Spleen (tissue), 11 donors: ENCODE data around the gene TBCEL. TPM values are rescaled to one million over a fixed set of nuclear protein-coding genes. Genes with fewer than 3 reads are reported as not detected.

Source experiments
- DNase-seq: peaks from one replicate; pipeline ENCODE4 v3.0.0-alpha.2; 2020
- H3K27ac ChIP-seq, 8 donors: fragments of 200-600 bp; sonication (generic) in 7 of 8; 1 replicate in 4 of 8; 2 replicates in 4 of 8; pipeline versions ENCODE4 v1.5.0 to v1.8.0; 2016 to 2021; ENCODE audit warnings: inconsistent platforms in 4 of 8, mild to moderate bottlenecking in 4 of 8, moderate library complexity in 1 of 8
- H3K27me3 ChIP-seq, 7 donors: fragments of 200-600 bp; sonication (generic) in 6 of 7; replicated peaks in 1 of 7; 1 replicate in 4 of 7; 2 replicates in 3 of 7; pipeline versions ENCODE4 v1.5.0 to v1.8.0; 2016 to 2021; ENCODE audit warnings: inconsistent platforms in 3 of 7, mild to moderate bottlenecking in 1 of 7
- H3K36me3 ChIP-seq, 6 donors: fragments of 200-600 bp; sonication (generic) in 5 of 6; 1 replicate in 4 of 6; 2 replicates in 2 of 6; pipeline versions ENCODE4 v1.5.0 to v1.8.0; 2016 to 2021; ENCODE audit warnings: inconsistent platforms in 2 of 6
- H3K4me1 ChIP-seq, 6 donors: fragments of 200-600 bp; sonication (generic) in 5 of 6; 1 replicate in 3 of 6; 2 replicates in 3 of 6; pipeline versions ENCODE4 v1.5.0 to v1.8.0; 2016 to 2021; ENCODE audit warnings: inconsistent platforms in 3 of 6
- H3K4me3 ChIP-seq, 8 donors: fragments of 200-600 bp; sonication (generic) in 7 of 8; 1 replicate in 4 of 8; 2 replicates in 4 of 8; pipeline versions ENCODE4 v1.5.0 to v1.8.0; 2016 to 2021; ENCODE audit warnings: inconsistent platforms in 4 of 8, mild to moderate bottlenecking in 4 of 8, moderate library complexity in 2 of 8
- H3K9me3 ChIP-seq, 8 donors: fragments of 200-600 bp; sonication (generic) in 7 of 8; 1 replicate in 4 of 8; 2 replicates in 4 of 8; pipeline versions ENCODE4 v1.5.0 to v1.8.0; 2016 to 2021; ENCODE audit warnings: inconsistent platforms in 4 of 8
- POLR2A ChIP-seq, 3 donors: fragments of 450-650 bp; IDR thresholded peaks; one replicate each; pipeline ENCODE4 v1.5.1; 2017; ENCODE audit warnings: antibody characterized with exemption in 3 of 3, mild to moderate bottlenecking in 1 of 3
- POLR2AphosphoS5 ChIP-seq, 3 donors: sonication (generic); formaldehyde crosslinking; IDR thresholded peaks; one replicate each; pipeline ENCODE4 v1.5.1; 2017; ENCODE audit warnings: antibody characterized with exemption in 3 of 3
- WGBS, 5 donors: extraction: QIAGEN DNeasy Blood & Tissue Kit in 3 of 5; methylation state at CpG; one replicate each; pipeline versions ENCODE4 v1.1.5 to v1.1.7; 2013 to 2018; 5-methylcytosine and 5-hydroxymethylcytosine counted together
- intact Hi-C: fragments of 100-400 bp; cut with DNase I; formaldehyde crosslinking; loops from one replicate; pipeline ENCODE4 v1.15.0; 2023; ENCODE audit warnings: low total_unique reads
- polyA plus RNA-seq, 3 donors: library from polyadenylated mRNA; stranded (reverse); fragments of 200-250 nt; gene quantifications; one replicate each; pipeline ENCODE4 v1.2.1, GENCODE V29; 2013
- total RNA-seq, 7 donors: library from RNA; depleted of rRNA in 3 of 7; stranded (reverse); fragments of >200 nt in 3 of 7; fragmentation: NEBNext Ultra II Directional in 4 of 7; extraction: Animal tissue kit (Norgen Biotek cat#: 25700) in 4 of 7; gene quantifications; one replicate each; pipeline versions ENCODE4 v1.1.0 to v1.2.1, GENCODE V29; 2016 to 2021
- TF ChIP-seq, protein P1 (sequence below), 11 experiments: fragments of 200-600 bp in 7 of 11; fragments of 450-650 bp in 4 of 11; sonication (generic) in 4 of 11; IDR thresholded peaks in 8 of 11; conservative IDR thresholded peaks in 3 of 11; 1 replicate in 7 of 11; 2 replicates in 4 of 11; pipeline versions ENCODE4 v1.4.0 to v1.8.0; 2016 to 2021; ENCODE audit warnings: antibody characterized with exemption in 11 of 11, inconsistent platforms in 4 of 11, mild to moderate bottlenecking in 1 of 11
- donor health status: healthy with polysubstance abuse.
- donor health status: DM: no; HTN: no; CAD: no; lungs with moderate emphysema.
- donor health status: DM: no; HTN: no; CAD: no.
- donor health status: Bipolar disorder and iron deficiency.
- donor health status: healthy.
- donor health status: DM: no; HTN: no; CAD: no.
- donor health status: DM: yes; HTN: yes; CAD: no.

The TBCEL gene
- total and polyA plus RNA-seq, 10 donors, result 3.9 to 49.3 (median 31.6) TPM

DNA sequence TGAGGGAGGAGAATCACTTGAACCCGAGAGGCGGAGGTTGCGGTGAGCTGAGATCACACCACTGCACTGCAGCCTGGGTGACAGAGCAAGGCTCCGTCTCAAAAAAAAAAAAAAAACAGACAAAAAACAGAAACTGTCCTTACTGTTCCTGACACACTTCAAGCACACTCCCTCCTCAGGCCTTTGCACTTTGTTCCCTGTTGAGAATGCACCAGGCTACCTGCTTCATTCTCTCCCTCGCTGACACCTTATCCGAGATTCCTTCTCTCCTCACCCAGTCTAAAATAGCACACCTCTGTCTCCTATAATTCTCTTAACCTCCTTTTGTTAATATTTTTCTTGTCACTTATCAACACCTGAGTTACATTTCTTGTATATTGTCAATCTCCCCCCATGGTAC lies 44.9 kb downstream of the TBCEL start:
- H3K4me3 ChIP-seq, result no peak overlapping the region
- intact Hi-C loops, result no loop called here
- DNase-seq, result no peak
- H3K9me3 ChIP-seq, result peaks cover 0 to 5% (median 0%) of the 10 kb centered on the region in 8 donors
- peaks cover 0 to 67% (median 3%) of the 10 kb centered on the region in 6 donors for H3K36me3 ChIP-seq
- H3K27ac ChIP-seq, result peak overlapping the region in 1 of 8 donors; percentile 15
- H3K4me1 ChIP-seq, result peaks cover 0 to 5% (median 0%) of the 10 kb centered on the region in 6 donors
- TF ChIP-seq POLR2AphosphoS5 (IDR thresholded peaks at IDR 0.05) (no peak), POLR2A (IDR thresholded peaks at IDR 0.05) (no peak)
- TF ChIP-seq, protein P1, sequence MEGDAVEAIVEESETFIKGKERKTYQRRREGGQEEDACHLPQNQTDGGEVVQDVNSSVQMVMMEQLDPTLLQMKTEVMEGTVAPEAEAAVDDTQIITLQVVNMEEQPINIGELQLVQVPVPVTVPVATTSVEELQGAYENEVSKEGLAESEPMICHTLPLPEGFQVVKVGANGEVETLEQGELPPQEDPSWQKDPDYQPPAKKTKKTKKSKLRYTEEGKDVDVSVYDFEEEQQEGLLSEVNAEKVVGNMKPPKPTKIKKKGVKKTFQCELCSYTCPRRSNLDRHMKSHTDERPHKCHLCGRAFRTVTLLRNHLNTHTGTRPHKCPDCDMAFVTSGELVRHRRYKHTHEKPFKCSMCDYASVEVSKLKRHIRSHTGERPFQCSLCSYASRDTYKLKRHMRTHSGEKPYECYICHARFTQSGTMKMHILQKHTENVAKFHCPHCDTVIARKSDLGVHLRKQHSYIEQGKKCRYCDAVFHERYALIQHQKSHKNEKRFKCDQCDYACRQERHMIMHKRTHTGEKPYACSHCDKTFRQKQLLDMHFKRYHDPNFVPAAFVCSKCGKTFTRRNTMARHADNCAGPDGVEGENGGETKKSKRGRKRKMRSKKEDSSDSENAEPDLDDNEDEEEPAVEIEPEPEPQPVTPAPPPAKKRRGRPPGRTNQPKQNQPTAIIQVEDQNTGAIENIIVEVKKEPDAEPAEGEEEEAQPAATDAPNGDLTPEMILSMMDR (IDR thresholded peaks at IDR 0.05 in 8 of 11, conservative IDR thresholded peaks at IDR 0.05 in 3 of 11), result no peak
- WGBS, 5 donors, result 91 to 98% (median 95%) methylated on average over 6 of the region's 6 CpGs
- no peaks in the 10 kb centered on the region for H3K27me3 ChIP-seq

DNA sequence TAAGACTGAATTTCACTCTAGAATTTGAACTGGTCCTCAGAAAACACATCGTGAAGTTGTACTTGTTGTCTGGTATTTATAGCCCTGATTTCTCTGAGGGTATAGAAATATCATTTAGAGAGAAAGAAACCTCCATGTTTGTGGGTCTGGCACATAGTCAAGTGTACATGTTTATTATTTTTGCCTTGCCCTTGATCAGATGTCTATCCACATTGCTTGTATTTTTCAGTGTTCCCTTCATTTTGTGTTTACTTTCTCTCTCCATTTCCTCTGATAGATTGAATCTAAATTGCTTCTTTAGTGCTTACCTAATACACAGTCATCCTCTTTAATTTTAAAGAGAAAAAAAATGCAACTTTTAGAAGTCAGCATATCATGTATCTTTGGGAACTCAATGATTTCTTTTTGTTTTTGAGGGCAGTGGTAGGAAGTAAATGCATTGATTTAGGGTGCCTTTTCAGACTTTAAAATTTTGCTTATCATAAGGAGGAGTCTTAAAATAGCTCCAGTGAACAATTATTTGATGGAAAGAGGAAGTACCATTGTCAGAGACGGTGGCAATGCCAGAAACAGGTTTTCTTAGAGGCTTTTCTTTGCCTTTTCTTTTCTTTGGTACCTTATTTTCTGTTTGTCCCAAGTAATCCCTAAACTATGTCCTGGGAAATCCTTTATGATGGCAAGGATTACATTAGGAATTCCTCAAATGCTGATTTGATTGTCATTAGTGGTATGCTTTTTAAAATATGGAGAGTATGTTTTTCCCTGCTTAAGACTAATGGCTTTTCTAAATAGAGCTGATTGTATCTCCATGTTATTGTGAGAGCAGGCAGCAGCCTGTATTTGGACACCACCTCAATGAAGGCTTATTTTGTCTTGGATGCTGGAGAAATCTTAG lies 47.3 kb downstream of the TBCEL start:
- 40 to 57% (median 51%) methylated on average over 2 of the region's 2 CpGs for WGBS, 5 donors
- Histone ChIP-seq H3K27ac (no peak overlapping the region), H3K4me1 (peaks cover 0 to 5% (median 0%) of the 10 kb centered on the region in 6 donors), H3K9me3 (peaks cover 0 to 5% (median 0%) of the 10 kb centered on the region in 8 donors), H3K36me3 (peaks cover 0 to 58% (median 5%) of the 10 kb centered on the region in 6 donors), H3K27me3 (no peaks in the 10 kb centered on the region), H3K4me3 (no peak overlapping the region)
- TF ChIP-seq POLR2A (IDR thresholded peaks at IDR 0.05) (no peak), POLR2AphosphoS5 (IDR thresholded peaks at IDR 0.05) (no peak)
- TF ChIP-seq, protein P1 (IDR thresholded peaks at IDR 0.05 in 8 of 11, conservative IDR thresholded peaks at IDR 0.05 in 3 of 11), result no peak
- intact Hi-C loops, result no loop called here
- no peak for DNase-seq

DNA sequence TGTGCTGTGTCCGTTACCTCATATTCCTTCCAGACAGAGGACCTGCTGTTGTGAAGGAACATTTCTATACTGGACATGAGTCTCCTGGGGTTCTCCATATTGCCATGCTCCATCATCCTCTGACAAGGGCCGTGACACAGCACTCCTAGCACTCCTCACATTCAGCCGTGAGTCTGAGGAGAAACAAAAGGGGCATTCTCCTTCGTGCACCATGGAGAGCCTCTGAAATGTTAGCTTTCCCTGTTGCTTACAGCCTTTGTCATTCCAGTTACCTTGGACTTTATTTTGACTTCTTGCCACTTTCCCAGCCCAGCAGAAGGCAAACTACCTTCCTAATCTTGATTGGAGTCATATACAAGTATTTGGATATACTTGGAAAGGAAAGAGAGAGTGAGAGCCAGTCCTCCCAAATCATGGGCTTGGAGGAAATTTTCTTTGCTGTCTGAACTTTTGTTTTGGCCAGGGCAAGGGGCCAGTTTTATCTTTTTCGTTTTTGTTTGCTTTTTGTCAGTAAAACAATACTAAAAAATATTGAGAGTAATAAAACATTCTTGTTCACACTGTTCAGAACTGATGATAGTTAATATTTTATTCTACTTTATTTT lies 48.0 kb downstream of the TBCEL start:
- TF ChIP-seq, protein P1 (IDR thresholded peaks at IDR 0.05 in 8 of 11, conservative IDR thresholded peaks at IDR 0.05 in 3 of 11), result no peak
- no peak for TF ChIP-seq POLR2AphosphoS5 (IDR thresholded peaks at IDR 0.05)
- TF ChIP-seq POLR2A (IDR thresholded peaks at IDR 0.05), result no peak
- H3K4me3 ChIP-seq, result no peak overlapping the region
- 81 to 90% (median 88%) methylated on average over 5 of the region's 5 CpGs for WGBS, 5 donors
- intact Hi-C loops, result no loop called here
- no peak for DNase-seq
- no peaks in the 10 kb centered on the region for H3K27me3 ChIP-seq
- peaks cover 0 to 5% (median 0%) of the 10 kb centered on the region in 8 donors for H3K9me3 ChIP-seq
- H3K27ac ChIP-seq, result no peak overlapping the region
- peaks cover 0 to 5% (median 0%) of the 10 kb centered on the region in 6 donors for H3K4me1 ChIP-seq
- H3K36me3 ChIP-seq, result peaks cover 0 to 51% (median 5%) of the 10 kb centered on the region in 6 donors

DNA sequence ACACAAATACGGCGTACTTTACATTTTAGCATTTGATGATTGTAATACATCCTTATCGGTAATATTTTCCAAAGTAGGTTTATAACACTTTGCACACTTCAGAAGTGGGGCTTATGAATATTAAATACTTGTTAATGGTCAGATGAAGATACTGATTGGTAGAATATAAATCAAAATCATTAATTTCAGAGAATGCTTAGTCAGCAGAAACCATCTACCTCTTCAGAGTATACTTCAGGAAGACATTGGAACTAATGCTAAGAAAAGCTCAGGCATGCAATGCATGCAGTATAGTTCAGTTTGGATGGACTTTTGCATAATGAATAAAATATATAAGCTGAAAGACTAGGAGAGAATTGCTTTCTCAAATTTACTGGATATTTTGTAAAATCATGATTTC lies 57.4 kb downstream of the TBCEL start:
- Histone ChIP-seq H3K9me3 (no peaks in the 10 kb centered on the region), H3K4me1 (no peaks in the 10 kb centered on the region), H3K27ac (no peak overlapping the region), H3K36me3 (peaks cover 0 to 44% (median 3%) of the 10 kb centered on the region in 6 donors), H3K4me3 (no peak overlapping the region), H3K27me3 (no peaks in the 10 kb centered on the region)
- DNase-seq, result no peak
- TF ChIP-seq POLR2AphosphoS5 (IDR thresholded peaks at IDR 0.05), result no peak
- TF ChIP-seq, protein P1 (IDR thresholded peaks at IDR 0.05 in 8 of 11, conservative IDR thresholded peaks at IDR 0.05 in 3 of 11), result no peak
- no peak for TF ChIP-seq POLR2A (IDR thresholded peaks at IDR 0.05)
- WGBS, 5 donors, result 94 to 97% (median 95%) methylated on average over 3 of the region's 3 CpGs
- intact Hi-C loops, result no loop called here
